Fibroblast of gingiva (primary cell): ENCODE results near the gene CSDE1.
"Not testable (repeated sequence)": the region's sequence is repeated elsewhere in the genome, so short reads cannot be mapped to it uniquely, and the experiment has no call there.

Experiments used
- DNase-seq: peaks from one replicate; pipeline ENCODE4 v3.0.0-alpha.2; 2011; ENCODE audit warnings: low read depth

The CSDE1 gene

GRCh38 chr1:114757455-114758255, at the start of gene CSDE1:
TSS of gene CSDE1 (minus strand) at chr1:114757984. CDS start at chr1:114739890, 18,094 bp downstream.
- DNase-seq, result peak; percentile 98

GRCh38 chr1:114804449-114804848, 46.7 kb upstream of the CSDE1 start:
- DNase-seq, result not testable (repeated sequence)

- no peak for DNase-seq
Observed at GRCh38 chr1:114803001-114803400, 45.2 kb upstream of the CSDE1 start.

- DNase-seq, result no peak
Observed at GRCh38 chr1:114794038-114794437, 36.3 kb upstream of the CSDE1 start.

- not testable (repeated sequence) for DNase-seq
Observed at GRCh38 chr1:114790581-114790980, 32.8 kb upstream of the CSDE1 start.

GRCh38 chr1:114786440-114786839, 28.7 kb upstream of the CSDE1 start:
- not testable (repeated sequence) for DNase-seq

GRCh38 chr1:114782476-114782875, 24.7 kb upstream of the CSDE1 start:
- no peak for DNase-seq

- DNase-seq, result peak; percentile 87
Observed at GRCh38 chr1:114780344-114781226, 22.8 kb upstream of the CSDE1 start, which contains the start of gene SIKE1. TSS of gene SIKE1 (minus strand) at chr1:114780685. CDS start at chr1:114780607, 78 bp downstream.

GRCh38 chr1:114779722-114780121, 21.9 kb upstream of the CSDE1 start:
- no peak for DNase-seq

- not testable (repeated sequence) for DNase-seq
Observed at GRCh38 chr1:114776726-114777125, 18.9 kb upstream of the CSDE1 start.

GRCh38 chr1:114771992-114772391, 14.2 kb upstream of the CSDE1 start:
- DNase-seq, result no peak

GRCh38 chr1:114770989-114771388, 13.2 kb upstream of the CSDE1 start:
- DNase-seq, result no peak

GRCh38 chr1:114764689-114765088, 6.9 kb upstream of the CSDE1 start:
- no peak for DNase-seq

- no peak for DNase-seq
Observed at GRCh38 chr1:114758256-114758832, 560 bp upstream of the CSDE1 start.

GRCh38 chr1:114756949-114757454, 782 bp downstream of the CSDE1 start:
- peak; percentile 56 for DNase-seq

GRCh38 chr1:114756009-114756892, 1.5 kb downstream of the CSDE1 start:
- DNase-seq, result no peak

- peak; percentile 2 for DNase-seq
Observed at GRCh38 chr1:114755006-114755931, 2.5 kb downstream of the CSDE1 start.

GRCh38 chr1:114753702-114754101, 4.1 kb downstream of the CSDE1 start:
- DNase-seq, result not testable (repeated sequence)

- DNase-seq, result no peak
Observed at GRCh38 chr1:114753143-114753542, 4.6 kb downstream of the CSDE1 start.

GRCh38 chr1:114750780-114751179, 7.0 kb downstream of the CSDE1 start:
- no peak for DNase-seq
